Measurements from ENCODE around the gene ATG9B.

Gene ATG9B

DNA sequence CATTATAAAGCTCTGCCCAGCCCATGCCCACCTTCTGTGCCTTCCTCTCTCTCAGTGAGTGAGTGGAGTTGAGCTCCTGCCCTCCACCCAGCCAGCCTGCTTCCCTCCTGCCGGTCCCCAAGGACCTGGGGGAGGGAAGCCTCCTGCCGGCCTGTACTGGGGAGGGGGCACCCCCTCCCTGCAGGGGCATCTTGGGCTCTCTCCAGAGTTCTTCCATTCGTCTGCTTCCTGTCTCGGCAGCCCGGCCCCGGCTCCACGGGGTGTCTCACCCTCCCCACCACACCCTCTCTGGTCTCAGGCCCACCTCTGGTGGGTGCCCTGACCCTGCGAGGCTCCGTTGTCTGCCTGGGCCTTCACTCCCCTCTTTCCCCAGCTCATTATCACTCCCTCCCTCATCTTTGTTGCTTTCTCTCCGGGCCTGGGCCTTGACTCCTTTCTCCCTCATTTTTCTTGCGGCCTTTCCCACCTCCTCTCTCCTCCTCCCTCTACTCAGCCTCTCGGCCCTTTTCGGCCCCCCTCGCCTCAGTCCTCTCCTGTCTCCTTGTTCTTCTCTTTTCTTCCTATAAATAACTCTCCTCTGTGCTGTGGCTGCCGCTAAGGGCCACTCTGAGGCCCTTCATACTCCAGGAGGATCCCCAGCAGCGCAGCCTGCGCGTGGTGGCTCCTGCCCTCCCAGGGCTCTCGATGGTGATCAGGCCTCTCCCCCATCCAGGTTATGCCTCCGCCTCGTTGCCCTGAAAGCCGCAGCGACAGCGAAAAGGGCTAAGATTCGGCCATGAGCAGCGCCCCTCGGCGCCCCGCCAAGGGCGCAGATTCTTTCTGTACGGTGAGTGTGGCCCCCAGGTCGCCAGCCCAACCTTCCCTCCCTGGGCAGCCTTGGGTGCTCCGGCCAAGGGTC, 37.2 kb upstream of the ATG9B start:
- peaks cover 26 to 46% of the 10 kb centered on the region in 2 donors for H3K4me1 Mint-ChIP-seq
- H3K27me3 Mint-ChIP-seq: no peaks in the 10 kb centered on the region

DNA sequence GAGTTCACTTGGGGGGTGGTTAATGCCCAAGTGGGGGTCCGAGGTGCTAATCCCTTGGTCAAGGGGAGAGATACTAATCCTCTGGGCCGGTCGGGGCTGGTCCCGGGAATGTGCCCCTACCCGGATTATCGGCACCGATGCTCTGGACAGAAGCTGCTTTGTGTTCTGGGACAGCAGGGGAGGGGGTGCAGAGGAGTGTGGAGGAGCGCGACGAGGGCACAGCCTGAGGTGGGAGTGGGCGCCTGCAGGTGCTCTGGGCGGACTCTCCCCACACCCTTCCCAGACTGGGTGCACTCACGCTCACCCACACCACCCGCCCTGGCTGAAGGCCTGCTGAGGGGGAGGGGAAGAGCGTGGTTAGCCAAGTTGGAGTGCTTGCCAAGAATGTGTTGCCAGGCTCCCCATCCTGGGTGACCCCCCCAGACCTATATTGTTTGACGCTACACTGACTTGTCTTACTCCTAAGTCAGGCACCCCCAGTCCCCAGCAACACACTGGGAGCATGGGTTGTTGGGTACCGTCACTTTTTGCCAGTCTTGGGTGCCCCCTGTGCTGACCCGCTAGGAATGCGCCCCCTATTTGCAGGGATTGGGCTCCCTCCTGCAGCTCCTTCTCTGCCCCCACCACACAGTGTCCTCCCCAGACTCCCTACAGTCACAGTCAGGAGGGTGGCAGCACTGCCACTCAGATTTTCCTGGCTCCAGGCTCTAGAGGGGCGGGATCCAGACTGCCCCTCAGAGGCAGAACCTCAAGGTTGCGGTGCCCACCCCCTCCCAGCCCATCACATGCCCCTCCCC, 36.3 kb upstream of the ATG9B start:
- peak overlapping the region; percentile 95 to 99 for H3K4me3 Mint-ChIP-seq
- no peak for ATAC-seq (replicated peaks)
- H3K4me1 Mint-ChIP-seq: peaks cover 26 to 47% of the 10 kb centered on the region in 2 donors
- peaks cover 6 to 15% of the 10 kb centered on the region in 2 donors for H3K36me3 Mint-ChIP-seq
- no peaks in the 10 kb centered on the region for H3K9me3 Mint-ChIP-seq
- H3K27me3 Mint-ChIP-seq: no peaks in the 10 kb centered on the region
- no peak for DNase-seq
- peak overlapping the region; percentile 93 for H3K27ac Mint-ChIP-seq

More for the DNA sequence above, 37.2 kb upstream of the ATG9B start:
- no peak for ATAC-seq (replicated peaks)
- peak overlapping the region; percentile 95 to 99 for H3K4me3 Mint-ChIP-seq
- peaks cover 6 to 15% of the 10 kb centered on the region in 2 donors for H3K36me3 Mint-ChIP-seq
- H3K27ac Mint-ChIP-seq: no peak overlapping the region
- H3K9me3 Mint-ChIP-seq: no peaks in the 10 kb centered on the region
- DNase-seq: no peak

DNA sequence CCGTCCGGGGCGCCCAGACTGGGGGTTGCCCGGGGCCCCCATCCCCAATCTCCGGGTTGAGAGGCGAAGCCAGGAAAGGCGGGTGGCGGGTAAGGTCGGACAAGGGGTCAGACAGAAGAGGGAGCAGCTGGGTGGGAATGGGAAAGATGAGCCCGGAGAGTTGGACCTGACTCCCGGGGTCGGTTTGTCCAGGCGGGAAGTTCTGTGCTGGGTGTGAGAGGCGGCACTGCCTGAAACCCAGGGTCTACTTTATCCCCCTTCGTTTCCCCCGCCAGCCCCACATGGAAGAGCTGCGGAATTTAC, 35.8 kb upstream of the ATG9B start:
- Mint-ChIP-seq H3K27me3 (no peaks in the 10 kb centered on the region), H3K27ac (peak overlapping the region; percentile 93), H3K4me1 (peaks cover 26 to 47% of the 10 kb centered on the region in 2 donors), H3K4me3 (peak overlapping the region; percentile 95 to 99), H3K36me3 (peaks cover 6 to 14% of the 10 kb centered on the region in 2 donors), H3K9me3 (no peaks in the 10 kb centered on the region)
- ATAC-seq (replicated peaks) (no peak), DNase-seq (no peak)

DNA sequence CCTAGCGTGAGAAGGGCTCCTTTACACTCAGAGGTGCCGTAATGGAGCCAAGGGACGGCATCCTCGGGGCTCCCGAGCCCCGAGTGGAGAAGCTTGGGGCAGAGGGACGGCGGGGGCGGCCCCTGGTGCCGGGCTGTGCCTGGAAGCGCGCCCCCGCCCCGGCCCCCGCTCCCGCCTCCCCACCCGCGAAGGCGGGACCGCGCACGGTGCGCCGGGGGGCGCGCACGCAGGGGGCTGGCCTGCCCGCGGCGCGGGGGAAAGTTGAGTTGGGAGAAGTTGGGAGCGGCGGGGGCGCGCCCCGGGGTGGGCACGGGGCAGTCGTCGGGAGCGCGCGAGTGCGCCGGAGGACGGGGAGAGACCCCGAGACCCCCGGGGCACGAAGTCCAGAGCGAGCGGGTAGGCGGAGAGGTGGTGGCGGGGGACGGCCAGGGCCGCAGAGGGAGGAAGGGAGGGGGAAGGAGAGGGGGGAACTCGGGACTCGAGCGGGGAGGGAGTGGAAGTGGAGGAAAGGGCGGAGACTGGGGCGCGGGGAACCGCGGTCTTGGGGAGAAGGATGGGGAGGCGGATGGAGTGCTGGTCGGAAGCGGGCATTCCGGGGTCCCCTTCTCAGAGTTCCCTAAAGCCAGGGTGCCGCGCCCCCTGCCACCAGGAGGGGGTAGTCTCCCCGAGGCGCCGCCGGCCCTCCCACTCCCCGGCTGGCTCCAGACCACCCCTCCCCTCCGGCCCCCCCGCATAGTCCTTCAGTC, 35.2 kb upstream of the ATG9B start, which contains the start of gene SLC4A2:
SLC4A2 (plus strand) TSS at position 223 of the 746 bp plus-strand sequence. CDS start 2,399 bp downstream, outside the sequence.
- ATAC-seq (replicated peaks): peak; percentile 33 to 44
- H3K36me3 Mint-ChIP-seq: peaks cover 9 to 19% of the 10 kb centered on the region in 2 donors
- DNase-seq: peak; percentile 61
- H3K4me1 Mint-ChIP-seq: peaks cover 26 to 47% of the 10 kb centered on the region in 2 donors
- H3K4me3 Mint-ChIP-seq: peak within 1 kb of the TSS; percentile 95 to 99
- H3K27ac Mint-ChIP-seq: peak within 1 kb of the TSS; percentile 95
- peaks cover 0 to 4% of the 10 kb centered on the region in 2 donors for H3K27me3 Mint-ChIP-seq
- H3K9me3 Mint-ChIP-seq: no peaks in the 10 kb centered on the region

DNA sequence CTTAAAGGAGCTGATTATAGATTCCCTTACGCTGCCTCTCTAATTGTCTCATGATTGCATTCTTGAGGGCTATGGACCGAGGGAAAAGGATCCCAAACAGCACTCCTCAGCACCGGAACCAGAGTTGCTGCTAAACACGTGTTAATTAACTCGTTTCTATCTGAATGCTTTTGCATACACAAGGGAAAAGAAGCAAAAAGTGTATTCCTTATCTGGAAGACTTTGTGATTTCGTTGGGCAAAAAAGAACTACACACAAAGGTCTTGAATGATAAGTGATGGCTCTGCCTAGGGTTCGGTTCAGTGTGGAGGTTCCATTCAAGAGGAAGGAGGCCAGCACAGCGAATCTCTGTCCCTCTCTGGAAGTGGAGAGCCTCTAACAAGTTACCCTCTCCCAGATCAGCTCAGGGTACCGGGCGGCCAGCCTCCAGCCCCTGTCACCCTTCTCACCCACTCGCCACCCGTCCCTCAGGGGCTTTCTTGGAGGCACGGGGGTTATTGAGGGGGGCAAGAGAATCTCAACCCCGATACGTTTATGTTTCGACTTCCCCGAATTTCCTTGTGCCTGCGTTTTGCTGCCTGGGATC, 34.6 kb upstream of the ATG9B start:
- ATAC-seq (replicated peaks) (no peak), DNase-seq (no peak)
- Mint-ChIP-seq H3K4me1 (peaks cover 26 to 47% of the 10 kb centered on the region in 2 donors), H3K27ac (peak overlapping the region; percentile 95), H3K27me3 (peaks cover 0 to 4% of the 10 kb centered on the region in 2 donors), H3K36me3 (peaks cover 13 to 23% of the 10 kb centered on the region in 2 donors), H3K9me3 (no peaks in the 10 kb centered on the region), H3K4me3 (peak overlapping the region; percentile 95 to 99)

GRCh38 chr7:151057989-151058780, 33.9 kb upstream of the ATG9B start:
- H3K4me3 Mint-ChIP-seq: peak overlapping the region; percentile 95 to 99
- H3K36me3 Mint-ChIP-seq: peaks cover 11 to 23% of the 10 kb centered on the region in 2 donors
- peak overlapping the region; percentile 95 for H3K27ac Mint-ChIP-seq
- DNase-seq (peak; percentile 96), ATAC-seq (replicated peaks) (peak; percentile 93 to 94)
- H3K9me3 Mint-ChIP-seq: no peaks in the 10 kb centered on the region
- peaks cover 28 to 47% of the 10 kb centered on the region in 2 donors for H3K4me1 Mint-ChIP-seq
- H3K27me3 Mint-ChIP-seq: peaks cover 0 to 4% of the 10 kb centered on the region in 2 donors

DNA sequence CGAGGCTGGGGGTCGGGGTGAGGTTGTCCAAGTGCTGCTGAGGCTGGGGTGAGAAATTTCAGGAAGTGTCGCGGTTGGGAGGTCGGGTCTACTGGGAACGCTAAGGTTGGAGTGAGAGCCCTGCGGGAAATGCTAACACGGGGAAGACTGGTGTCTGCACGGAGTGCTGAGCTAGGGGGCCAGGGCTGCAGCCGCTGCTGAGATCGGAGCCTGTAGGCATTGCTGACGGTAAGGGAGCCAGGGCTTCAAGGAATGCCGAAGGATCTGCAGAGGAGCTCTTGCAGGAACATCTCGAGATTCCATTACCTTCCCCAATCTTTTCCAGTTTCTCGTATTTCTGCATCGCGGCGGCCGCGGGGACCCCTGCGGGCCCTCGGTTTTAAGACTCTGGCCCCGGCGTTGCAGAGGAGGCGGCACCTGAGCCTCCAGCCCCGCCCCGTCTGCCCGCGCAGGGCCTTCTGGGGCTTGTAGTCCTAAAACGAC, 33.3 kb upstream of the ATG9B start, which contains the start of gene CDK5:
CDK5 (minus strand) TSS at position 392 of the 483 bp plus-strand sequence; CDS start at position 343, 49 bp downstream.
- peak within 1 kb of the TSS; percentile 95 for H3K27ac Mint-ChIP-seq
- DNase-seq (no peak), ATAC-seq (replicated peaks) (peak; percentile 4 to 6)
- peak within 1 kb of the TSS; percentile 95 to 99 for H3K4me3 Mint-ChIP-seq
- H3K36me3 Mint-ChIP-seq: peaks cover 17 to 28% of the 10 kb centered on the region in 2 donors
- peaks cover 29 to 47% of the 10 kb centered on the region in 2 donors for H3K4me1 Mint-ChIP-seq
- H3K27me3 Mint-ChIP-seq: peaks cover 3 to 7% of the 10 kb centered on the region in 2 donors
- H3K9me3 Mint-ChIP-seq: no peaks in the 10 kb centered on the region

DNA sequence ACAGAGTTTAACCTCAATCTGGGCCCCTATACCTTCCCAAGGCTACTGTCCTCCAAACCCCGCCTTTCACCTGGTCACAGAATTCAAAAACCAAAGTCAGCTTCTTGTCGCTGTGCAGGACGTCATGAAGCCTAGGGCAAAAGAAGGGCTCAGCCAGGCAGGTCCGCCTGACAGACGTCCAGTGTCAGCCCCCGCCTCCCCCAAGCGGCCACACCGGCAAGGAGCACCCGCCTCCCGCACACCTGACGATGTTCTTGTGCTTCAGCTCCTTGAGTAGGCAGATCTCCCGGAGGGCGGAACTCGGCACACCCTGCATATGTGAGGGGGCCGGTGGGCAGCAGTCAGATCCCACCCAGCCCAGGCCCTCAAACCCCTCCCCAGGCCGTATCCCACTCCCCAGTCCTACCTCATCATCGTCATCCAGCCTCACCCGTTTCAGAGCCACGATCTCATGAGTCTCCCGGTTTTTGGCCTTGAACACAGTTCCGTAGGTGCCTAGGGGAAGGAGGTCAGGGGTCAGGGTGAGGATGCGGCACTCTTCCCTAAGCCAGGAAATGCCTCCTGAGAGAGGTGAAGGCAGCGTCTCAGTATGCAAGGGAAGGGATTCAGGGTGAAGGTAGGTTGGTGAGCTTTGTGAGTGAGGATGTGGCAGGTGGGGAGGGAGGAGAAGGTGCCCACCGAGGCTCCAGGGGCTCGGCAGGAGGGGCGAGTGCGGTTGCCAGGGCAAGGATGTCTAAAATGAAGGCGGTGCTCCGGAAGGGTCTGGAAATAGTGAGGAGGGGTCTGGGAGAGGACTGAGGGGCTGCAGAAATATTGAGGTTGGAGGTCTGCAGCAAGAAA, 32.6 kb upstream of the ATG9B start:
- no peak for DNase-seq
- H3K9me3 Mint-ChIP-seq: no peaks in the 10 kb centered on the region

DNA sequence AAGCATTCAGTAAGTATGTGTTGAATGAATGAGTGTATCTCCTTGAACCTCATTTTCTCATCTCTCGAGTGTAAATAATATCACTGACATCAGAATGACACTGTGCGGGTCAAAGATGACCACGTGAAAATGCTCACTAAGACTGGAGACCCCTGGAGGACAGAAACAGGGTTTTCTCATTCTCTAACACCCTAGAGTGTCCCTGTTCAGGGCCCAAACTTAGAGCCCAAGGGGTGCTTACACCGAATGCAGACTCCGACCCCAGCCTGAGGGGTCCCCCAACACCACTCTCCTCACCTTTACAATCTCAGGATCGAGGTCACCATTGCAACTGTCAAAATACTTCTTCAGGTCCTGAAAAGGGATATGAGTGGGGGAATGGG, 32.0 kb upstream of the ATG9B start:
- Mint-ChIP-seq H3K4me3 (peak overlapping the region; percentile 95 to 99), H3K27ac (no peak overlapping the region), H3K9me3 (no peaks in the 10 kb centered on the region), H3K27me3 (peaks cover 9 to 13% of the 10 kb centered on the region in 2 donors), H3K36me3 (peaks cover 18 to 35% of the 10 kb centered on the region in 2 donors), H3K4me1 (peaks cover 25 to 45% of the 10 kb centered on the region in 2 donors)
- DNase-seq (no peak), ATAC-seq (replicated peaks) (no peak)

More for the DNA sequence above, 32.6 kb upstream of the ATG9B start:
- peaks cover 8 to 9% of the 10 kb centered on the region in 2 donors for H3K27me3 Mint-ChIP-seq
- H3K4me1 Mint-ChIP-seq: peaks cover 28 to 46% of the 10 kb centered on the region in 2 donors
- peak overlapping the region; percentile 53 for H3K27ac Mint-ChIP-seq
- ATAC-seq (replicated peaks): no peak
- peaks cover 18 to 31% of the 10 kb centered on the region in 2 donors for H3K36me3 Mint-ChIP-seq
- H3K4me3 Mint-ChIP-seq: peak overlapping the region; percentile 95 to 99

DNA sequence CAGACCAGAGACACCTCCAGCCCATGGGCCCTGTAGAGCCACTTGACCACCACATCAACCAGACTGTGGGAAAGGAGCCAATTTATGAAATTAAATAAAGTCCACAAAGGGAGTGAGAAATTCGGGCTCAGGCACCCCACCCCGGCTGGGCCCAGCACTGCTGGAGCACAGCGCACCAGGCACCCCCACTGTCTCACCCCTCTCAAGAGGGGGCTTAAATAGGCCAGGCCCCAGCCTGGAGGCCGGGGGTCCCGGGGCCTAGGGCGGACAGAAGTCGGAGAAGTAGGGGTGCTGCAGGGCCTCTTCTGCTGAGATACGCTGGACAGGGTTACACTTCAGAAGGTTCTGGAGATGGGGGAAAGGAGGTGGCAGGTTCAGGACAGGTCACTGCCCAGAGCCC, 29.5 kb upstream of the ATG9B start:
- H3K4me3 Mint-ChIP-seq: no peak overlapping the region
- no peak for ATAC-seq (replicated peaks)
- peaks cover 19 to 25% of the 10 kb centered on the region in 2 donors for H3K4me1 Mint-ChIP-seq
- no peaks in the 10 kb centered on the region for H3K9me3 Mint-ChIP-seq
- no peak for DNase-seq
- no peak overlapping the region for H3K27ac Mint-ChIP-seq
- peaks cover 18 to 35% of the 10 kb centered on the region in 2 donors for H3K36me3 Mint-ChIP-seq
- peaks cover 17 to 24% of the 10 kb centered on the region in 2 donors for H3K27me3 Mint-ChIP-seq

GRCh38 chr7:151053096-151053495, 28.8 kb upstream of the ATG9B start:
- Mint-ChIP-seq H3K4me3 (no peak overlapping the region), H3K36me3 (peaks cover 18 to 35% of the 10 kb centered on the region in 2 donors), H3K27ac (no peak overlapping the region)

DNA sequence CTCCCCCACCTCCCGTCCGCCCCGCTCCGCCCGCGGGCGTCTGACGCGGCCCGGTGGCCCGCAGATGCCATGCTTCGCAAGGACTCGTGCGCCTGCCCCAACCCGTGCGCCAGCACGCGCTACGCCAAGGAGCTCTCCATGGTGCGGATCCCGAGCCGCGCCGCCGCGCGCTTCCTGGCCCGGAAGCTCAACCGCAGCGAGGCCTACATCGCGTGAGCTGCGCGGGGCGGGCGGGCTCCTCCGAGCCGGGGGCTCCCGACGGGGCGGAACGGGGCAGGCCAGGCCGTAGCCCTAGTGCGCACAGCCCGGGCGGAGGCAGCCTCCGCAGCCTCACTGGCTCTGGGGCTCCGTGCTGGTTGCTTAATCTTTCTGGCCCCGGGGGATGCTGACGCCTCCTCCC, 26.8 kb upstream of the ATG9B start:
- Mint-ChIP-seq H3K4me1 (peaks cover 6 to 10% of the 10 kb centered on the region in 2 donors), H3K27me3 (peaks cover 17 to 24% of the 10 kb centered on the region in 2 donors), H3K9me3 (no peaks in the 10 kb centered on the region), H3K36me3 (peaks cover 18 to 35% of the 10 kb centered on the region in 2 donors), H3K4me3 (no peak overlapping the region), H3K27ac (no peak overlapping the region)
- DNase-seq (no peak), ATAC-seq (replicated peaks) (peak; percentile 61 to 72)

More at GRCh38 chr7:151053096-151053495, 28.8 kb upstream of the ATG9B start:
- ATAC-seq (replicated peaks): no peak
- no peaks in the 10 kb centered on the region for H3K9me3 Mint-ChIP-seq
- H3K27me3 Mint-ChIP-seq: peaks cover 17 to 24% of the 10 kb centered on the region in 2 donors
- no peak for DNase-seq
- peaks cover 15 to 19% of the 10 kb centered on the region in 2 donors for H3K4me1 Mint-ChIP-seq

All from stimulated activated naive B cell treated with anti-CD40 and anti-IgM and Interleukin-4, amounts not matched to agents 10 μg/mL and 1 μg/mL and 100 μg/mL, for 72 hours (primary cell).